ENCODE measurements around the gene TBX19.

Gene TBX19

GRCh38 chr1:168360151-168361021 is 79.7 kb downstream of the TBX19 start:
- no peak for DNase-seq (ENCODE audit: low read depth)

GRCh38 chr1:168361252-168361651 is 80.6 kb downstream of the TBX19 start:
- no peak for DNase-seq (ENCODE audit: low read depth)

- DNase-seq (ENCODE audit: low read depth): peak; percentile 11
Observed at GRCh38 chr1:168362991-168363390, 82.3 kb downstream of the TBX19 start.
